Spleen (tissue), 11 donors: Measurements from ENCODE around the gene PAPLN. TPM values are rescaled to one million over a fixed set of nuclear protein-coding genes. Genes with fewer than 3 reads are reported as not detected.

Source experiments
- DNase-seq: peaks from one replicate; pipeline ENCODE4 v3.0.0-alpha.2; 2020
- H3K27ac ChIP-seq, 8 donors: fragments of 200-600 bp; sonication (generic) in 7 of 8; 1 replicate in 4 of 8; 2 replicates in 4 of 8; pipeline versions ENCODE4 v1.5.0 to v1.8.0; 2016 to 2021; ENCODE audit warnings: inconsistent platforms in 4 of 8, mild to moderate bottlenecking in 4 of 8, moderate library complexity in 1 of 8
- H3K27me3 ChIP-seq, 7 donors: fragments of 200-600 bp; sonication (generic) in 6 of 7; replicated peaks in 1 of 7; 1 replicate in 4 of 7; 2 replicates in 3 of 7; pipeline versions ENCODE4 v1.5.0 to v1.8.0; 2016 to 2021; ENCODE audit warnings: inconsistent platforms in 3 of 7, mild to moderate bottlenecking in 1 of 7
- H3K36me3 ChIP-seq, 6 donors: fragments of 200-600 bp; sonication (generic) in 5 of 6; 1 replicate in 4 of 6; 2 replicates in 2 of 6; pipeline versions ENCODE4 v1.5.0 to v1.8.0; 2016 to 2021; ENCODE audit warnings: inconsistent platforms in 2 of 6
- H3K4me1 ChIP-seq, 6 donors: fragments of 200-600 bp; sonication (generic) in 5 of 6; 1 replicate in 3 of 6; 2 replicates in 3 of 6; pipeline versions ENCODE4 v1.5.0 to v1.8.0; 2016 to 2021; ENCODE audit warnings: inconsistent platforms in 3 of 6
- H3K4me3 ChIP-seq, 8 donors: fragments of 200-600 bp; sonication (generic) in 7 of 8; 1 replicate in 4 of 8; 2 replicates in 4 of 8; pipeline versions ENCODE4 v1.5.0 to v1.8.0; 2016 to 2021; ENCODE audit warnings: inconsistent platforms in 4 of 8, mild to moderate bottlenecking in 4 of 8, moderate library complexity in 2 of 8
- H3K9me3 ChIP-seq, 8 donors: fragments of 200-600 bp; sonication (generic) in 7 of 8; 1 replicate in 4 of 8; 2 replicates in 4 of 8; pipeline versions ENCODE4 v1.5.0 to v1.8.0; 2016 to 2021; ENCODE audit warnings: inconsistent platforms in 4 of 8
- POLR2A ChIP-seq, 3 donors: fragments of 450-650 bp; IDR thresholded peaks; one replicate each; pipeline ENCODE4 v1.5.1; 2017; ENCODE audit warnings: antibody characterized with exemption in 3 of 3, mild to moderate bottlenecking in 1 of 3
- POLR2AphosphoS5 ChIP-seq, 3 donors: sonication (generic); formaldehyde crosslinking; IDR thresholded peaks; one replicate each; pipeline ENCODE4 v1.5.1; 2017; ENCODE audit warnings: antibody characterized with exemption in 3 of 3
- WGBS, 5 donors: extraction: QIAGEN DNeasy Blood & Tissue Kit in 3 of 5; methylation state at CpG; one replicate each; pipeline versions ENCODE4 v1.1.5 to v1.1.7; 2013 to 2018; 5-methylcytosine and 5-hydroxymethylcytosine counted together
- intact Hi-C: fragments of 100-400 bp; cut with DNase I; formaldehyde crosslinking; loops from one replicate; pipeline ENCODE4 v1.15.0; 2023; ENCODE audit warnings: low total_unique reads
- polyA plus RNA-seq, 3 donors: library from polyadenylated mRNA; stranded (reverse); fragments of 200-250 nt; gene quantifications; one replicate each; pipeline ENCODE4 v1.2.1, GENCODE V29; 2013
- total RNA-seq, 7 donors: library from RNA; depleted of rRNA in 3 of 7; stranded (reverse); fragments of >200 nt in 3 of 7; fragmentation: NEBNext Ultra II Directional in 4 of 7; extraction: Animal tissue kit (Norgen Biotek cat#: 25700) in 4 of 7; gene quantifications; one replicate each; pipeline versions ENCODE4 v1.1.0 to v1.2.1, GENCODE V29; 2016 to 2021
- TF ChIP-seq, protein P1 (sequence below), 11 experiments: fragments of 200-600 bp in 7 of 11; fragments of 450-650 bp in 4 of 11; sonication (generic) in 4 of 11; IDR thresholded peaks in 8 of 11; conservative IDR thresholded peaks in 3 of 11; 1 replicate in 7 of 11; 2 replicates in 4 of 11; pipeline versions ENCODE4 v1.4.0 to v1.8.0; 2016 to 2021; ENCODE audit warnings: antibody characterized with exemption in 11 of 11, inconsistent platforms in 4 of 11, mild to moderate bottlenecking in 1 of 11
- donor health status: healthy with polysubstance abuse.
- donor health status: DM: no; HTN: no; CAD: no; lungs with moderate emphysema.
- donor health status: DM: no; HTN: no; CAD: no.
- donor health status: Bipolar disorder and iron deficiency.
- donor health status: healthy.
- donor health status: DM: no; HTN: no; CAD: no.
- donor health status: DM: yes; HTN: yes; CAD: no.

Gene PAPLN
- total and polyA plus RNA-seq, 10 donors: 20.3 to 57.2 (median 42.0) TPM

GRCh38 chr14:73216030-73216429 lies 21.3 kb upstream of the PAPLN start:
- Histone ChIP-seq H3K9me3 (no peaks in the 10 kb centered on the region), H3K4me1 (no peaks in the 10 kb centered on the region), H3K27me3 (no peaks in the 10 kb centered on the region), H3K27ac (no peak overlapping the region), H3K4me3 (no peak overlapping the region), H3K36me3 (peaks cover 5 to 100% (median 79%) of the 10 kb centered on the region in 6 donors)
- intact Hi-C loops: no loop called here
- 91 to 97% (median 96%) methylated on average over 2 of the region's 2 CpGs for WGBS, 5 donors
- no peak for DNase-seq
- TF ChIP-seq, protein P1, sequence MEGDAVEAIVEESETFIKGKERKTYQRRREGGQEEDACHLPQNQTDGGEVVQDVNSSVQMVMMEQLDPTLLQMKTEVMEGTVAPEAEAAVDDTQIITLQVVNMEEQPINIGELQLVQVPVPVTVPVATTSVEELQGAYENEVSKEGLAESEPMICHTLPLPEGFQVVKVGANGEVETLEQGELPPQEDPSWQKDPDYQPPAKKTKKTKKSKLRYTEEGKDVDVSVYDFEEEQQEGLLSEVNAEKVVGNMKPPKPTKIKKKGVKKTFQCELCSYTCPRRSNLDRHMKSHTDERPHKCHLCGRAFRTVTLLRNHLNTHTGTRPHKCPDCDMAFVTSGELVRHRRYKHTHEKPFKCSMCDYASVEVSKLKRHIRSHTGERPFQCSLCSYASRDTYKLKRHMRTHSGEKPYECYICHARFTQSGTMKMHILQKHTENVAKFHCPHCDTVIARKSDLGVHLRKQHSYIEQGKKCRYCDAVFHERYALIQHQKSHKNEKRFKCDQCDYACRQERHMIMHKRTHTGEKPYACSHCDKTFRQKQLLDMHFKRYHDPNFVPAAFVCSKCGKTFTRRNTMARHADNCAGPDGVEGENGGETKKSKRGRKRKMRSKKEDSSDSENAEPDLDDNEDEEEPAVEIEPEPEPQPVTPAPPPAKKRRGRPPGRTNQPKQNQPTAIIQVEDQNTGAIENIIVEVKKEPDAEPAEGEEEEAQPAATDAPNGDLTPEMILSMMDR (IDR thresholded peaks at IDR 0.05 in 8 of 11, conservative IDR thresholded peaks at IDR 0.05 in 3 of 11): no peak
- TF ChIP-seq POLR2A (IDR thresholded peaks at IDR 0.05) (no peak), POLR2AphosphoS5 (IDR thresholded peaks at IDR 0.05) (no peak)

GRCh38 chr14:73217411-73217810 lies 19.9 kb upstream of the PAPLN start:
- intact Hi-C loops: no loop called here
- Histone ChIP-seq H3K9me3 (no peaks in the 10 kb centered on the region), H3K4me3 (no peak overlapping the region), H3K27ac (no peak overlapping the region), H3K27me3 (no peaks in the 10 kb centered on the region), H3K4me1 (peaks cover 0 to under 1% (median 0%) of the 10 kb centered on the region in 6 donors), H3K36me3 (peaks cover 5 to 100% (median 69%) of the 10 kb centered on the region in 6 donors)
- TF ChIP-seq, protein P1 (IDR thresholded peaks at IDR 0.05 in 8 of 11, conservative IDR thresholded peaks at IDR 0.05 in 3 of 11): no peak
- TF ChIP-seq POLR2A (IDR thresholded peaks at IDR 0.05) (no peak), POLR2AphosphoS5 (IDR thresholded peaks at IDR 0.05) (no peak)
- 97 to 100% (median 99%) methylated on average over 1 of the region's 1 CpG for WGBS, 5 donors
- no peak for DNase-seq

- Histone ChIP-seq H3K4me3 (no peak overlapping the region), H3K4me1 (peaks cover 0 to 8% (median 1%) of the 10 kb centered on the region in 6 donors), H3K27ac (no peak overlapping the region), H3K27me3 (no peaks in the 10 kb centered on the region), H3K36me3 (peaks cover 5 to 99% (median 52%) of the 10 kb centered on the region in 6 donors), H3K9me3 (no peaks in the 10 kb centered on the region)
- intact Hi-C loops: no loop called here
- no peak for TF ChIP-seq POLR2AphosphoS5 (IDR thresholded peaks at IDR 0.05)
- TF ChIP-seq, protein P1 (IDR thresholded peaks at IDR 0.05 in 8 of 11, conservative IDR thresholded peaks at IDR 0.05 in 3 of 11): no peak
- TF ChIP-seq POLR2A (IDR thresholded peaks at IDR 0.05): no peak
- WGBS, 5 donors: 85 to 95% (median 92%) methylated on average over 4 of the region's 4 CpGs
- no peak for DNase-seq
Measured at GRCh38 chr14:73220061-73220460, 17.2 kb upstream of the PAPLN start.

DNA sequence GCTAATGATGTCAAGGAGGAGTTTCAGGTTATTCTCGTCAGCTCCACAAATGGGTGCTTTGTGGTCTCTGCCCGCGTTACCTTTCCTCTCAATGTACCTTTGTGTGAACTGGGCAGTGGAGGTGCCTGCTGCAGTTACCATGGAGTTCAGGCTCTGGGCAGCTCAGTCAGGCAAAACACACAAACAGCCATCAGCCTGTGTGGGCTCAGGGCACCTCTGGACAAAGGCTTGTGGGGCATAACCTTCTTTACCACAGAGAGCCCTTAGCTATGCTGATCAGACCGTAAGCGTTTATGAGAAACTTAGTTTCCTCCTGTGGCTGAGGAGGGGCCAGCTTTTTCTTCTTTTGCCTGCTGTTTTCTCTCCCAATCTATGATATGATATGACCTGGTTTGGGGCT lies 16.7 kb upstream of the PAPLN start:
- Histone ChIP-seq H3K9me3 (no peaks in the 10 kb centered on the region), H3K27ac (no peak overlapping the region), H3K27me3 (no peaks in the 10 kb centered on the region), H3K4me3 (no peak overlapping the region), H3K36me3 (peaks cover 5 to 99% (median 55%) of the 10 kb centered on the region in 6 donors), H3K4me1 (peaks cover 0 to 8% (median 1%) of the 10 kb centered on the region in 6 donors)
- TF ChIP-seq, protein P1 (IDR thresholded peaks at IDR 0.05 in 8 of 11, conservative IDR thresholded peaks at IDR 0.05 in 3 of 11): no peak
- TF ChIP-seq POLR2A (IDR thresholded peaks at IDR 0.05) (no peak), POLR2AphosphoS5 (IDR thresholded peaks at IDR 0.05) (no peak)
- no peak for DNase-seq
- intact Hi-C loops: no loop called here
- WGBS, 5 donors: 91 to 96% (median 95%) methylated on average over 5 of the region's 5 CpGs
